ENCODE measurements around the gene ACER3.
"Not testable (repeated sequence)": the region's sequence is repeated elsewhere in the genome, so short reads cannot be mapped to it uniquely, and the experiment has no call there.

ACER3 gene

DNA sequence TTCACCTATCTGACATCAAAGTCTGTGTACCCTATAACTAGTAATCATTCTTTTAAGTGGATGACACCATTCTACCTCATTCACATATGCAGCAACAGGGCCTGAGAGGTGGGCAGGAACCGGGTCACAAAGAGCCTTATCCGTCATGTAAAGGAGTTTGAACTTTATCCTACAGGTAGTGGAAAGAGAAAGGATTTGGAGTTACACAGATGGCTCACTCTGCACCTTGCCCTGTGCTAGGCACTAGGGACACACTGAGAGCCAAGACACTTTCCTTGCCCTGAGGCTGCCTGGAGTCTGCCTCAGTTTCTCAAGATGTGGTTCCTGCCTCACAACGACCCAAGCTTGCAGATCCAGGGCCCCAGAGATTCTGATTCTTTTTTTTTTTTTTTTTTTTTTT lies 14.3 kb upstream of the ACER3 start:
- no peak for TF ChIP-seq Cebpa-rat (IDR thresholded peaks at IDR 0.05)
- no peak overlapping the region for H3K4me2 ChIP-seq
- no peaks in the 10 kb centered on the region for H4K20me1 ChIP-seq
- H3K4me1 ChIP-seq = no peaks in the 10 kb centered on the region
- no peak overlapping the region for H3K9ac ChIP-seq
- H3K27me3 ChIP-seq = no peaks in the 10 kb centered on the region
- H3K9me3 ChIP-seq = no peaks in the 10 kb centered on the region
- no peak overlapping the region for H3K27ac ChIP-seq
- no peak overlapping the region for H3K4me3 ChIP-seq
- no peaks in the 10 kb centered on the region for H3K36me3 ChIP-seq

DNA sequence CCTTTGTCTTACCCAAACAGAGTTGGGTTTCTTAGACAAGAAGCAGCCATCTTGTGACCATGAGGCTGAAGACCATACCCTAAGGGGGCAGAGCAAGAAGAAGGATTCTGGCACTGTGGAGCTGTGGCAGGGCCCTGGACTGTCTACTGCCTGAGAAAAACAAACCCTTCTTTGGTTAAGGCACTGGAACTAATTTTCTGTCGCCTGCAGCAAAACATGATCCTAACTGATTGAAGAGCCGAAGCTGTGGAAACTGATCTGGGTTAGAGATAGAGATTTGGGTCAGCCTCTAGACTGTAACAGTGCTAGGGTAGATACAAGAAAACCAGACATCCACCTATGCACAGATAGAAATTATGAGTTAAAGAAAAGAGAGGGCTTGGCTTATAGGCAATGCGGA lies 11.3 kb upstream of the ACER3 start:
- H3K27me3 ChIP-seq = no peaks in the 10 kb centered on the region
- no peak for TF ChIP-seq Cebpa-rat (IDR thresholded peaks at IDR 0.05)
- H3K4me1 ChIP-seq = no peaks in the 10 kb centered on the region
- H3K4me2 ChIP-seq = no peak overlapping the region
- no peak overlapping the region for H3K27ac ChIP-seq
- no peak overlapping the region for H3K4me3 ChIP-seq
- H4K20me1 ChIP-seq = no peaks in the 10 kb centered on the region
- H3K9me3 ChIP-seq = no peaks in the 10 kb centered on the region
- H3K9ac ChIP-seq = no peak overlapping the region
- no peaks in the 10 kb centered on the region for H3K36me3 ChIP-seq

DNA sequence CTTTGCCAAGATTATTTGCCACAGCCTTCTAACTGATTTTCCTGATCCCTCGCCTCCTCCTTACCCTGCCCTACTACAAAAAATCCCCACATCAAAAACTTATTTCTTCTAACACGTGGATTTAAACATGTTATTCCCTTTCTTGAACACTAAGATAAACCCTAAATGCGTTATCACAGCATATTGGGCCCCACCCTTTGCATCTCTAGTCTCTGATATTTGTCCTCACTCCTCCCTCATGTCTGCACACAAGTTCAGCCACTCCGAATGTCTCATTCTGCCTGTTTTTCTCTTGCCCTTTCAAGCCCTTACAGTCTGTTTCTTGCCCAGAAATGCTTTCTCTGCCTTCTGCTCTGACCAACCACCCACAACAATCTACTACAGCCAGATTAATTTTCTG lies 10.6 kb upstream of the ACER3 start:
- Histone ChIP-seq H3K9me3 (no peaks in the 10 kb centered on the region), H3K4me2 (no peak overlapping the region), H3K4me3 (no peak overlapping the region), H3K9ac (no peak overlapping the region), H4K20me1 (no peaks in the 10 kb centered on the region), H3K27ac (no peak overlapping the region), H3K27me3 (no peaks in the 10 kb centered on the region), H3K36me3 (no peaks in the 10 kb centered on the region), H3K4me1 (no peaks in the 10 kb centered on the region)
- no peak for TF ChIP-seq Cebpa-rat (IDR thresholded peaks at IDR 0.05)

DNA sequence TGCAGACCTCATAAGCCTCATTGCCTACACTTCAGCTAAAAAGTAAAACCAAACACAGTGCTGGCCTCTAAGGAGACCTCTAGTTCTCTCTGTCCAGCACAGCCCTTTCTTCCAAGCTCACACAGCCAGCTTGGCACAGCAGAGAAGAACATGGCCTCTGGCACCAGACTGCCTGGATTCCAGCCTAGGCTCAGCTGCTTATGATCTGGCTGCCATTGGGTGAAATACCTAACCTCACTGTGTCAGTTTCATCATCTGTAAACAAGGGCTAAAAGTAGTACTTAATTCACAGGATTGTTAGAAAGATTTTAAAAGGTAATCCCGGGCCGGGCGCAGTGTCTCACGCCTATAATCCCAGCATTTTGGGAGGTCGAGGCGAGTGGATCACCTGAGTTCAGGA lies 9.9 kb upstream of the ACER3 start:
- Histone ChIP-seq H3K36me3 (no peaks in the 10 kb centered on the region), H4K20me1 (no peaks in the 10 kb centered on the region), H3K9me3 (no peaks in the 10 kb centered on the region), H3K27me3 (no peaks in the 10 kb centered on the region), H3K4me3 (no peak overlapping the region), H3K27ac (no peak overlapping the region), H3K4me2 (no peak overlapping the region), H3K4me1 (0 out of 2 replicates have a peak, but pooled peaks cover 2% of the 10 kb centered on the region), H3K9ac (no peak overlapping the region)
- no peak for TF ChIP-seq Cebpa-rat (IDR thresholded peaks at IDR 0.05)

DNA sequence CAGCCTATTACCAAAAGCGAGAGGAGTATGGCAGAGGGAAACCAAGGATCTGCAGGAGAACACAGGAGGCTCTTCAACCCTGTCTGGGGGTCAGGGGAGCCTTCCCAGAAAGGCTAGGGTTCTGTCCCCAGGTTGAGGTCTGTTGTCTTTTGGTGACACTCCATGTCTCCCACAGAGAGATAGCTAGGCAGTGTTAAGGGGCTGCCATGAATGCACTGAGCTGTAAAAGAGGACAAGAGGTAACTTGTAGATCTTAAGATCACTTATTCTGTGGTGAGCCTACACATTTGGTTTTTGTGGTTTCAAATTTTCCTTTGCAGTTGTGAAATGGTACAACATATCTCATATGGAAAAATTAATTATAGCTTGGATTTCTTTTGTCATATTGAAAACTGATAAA lies 6.0 kb upstream of the ACER3 start:
- Histone ChIP-seq H4K20me1 (no peaks in the 10 kb centered on the region), H3K4me2 (no peak overlapping the region), H3K4me1 (0 out of 2 replicates have a peak, but pooled peaks cover 8% of the 10 kb centered on the region), H3K36me3 (no peaks in the 10 kb centered on the region), H3K4me3 (no peak overlapping the region), H3K27me3 (no peaks in the 10 kb centered on the region), H3K9ac (no peak overlapping the region), H3K27ac (no peak overlapping the region), H3K9me3 (no peaks in the 10 kb centered on the region)
- no peak for TF ChIP-seq Cebpa-rat (IDR thresholded peaks at IDR 0.05)

DNA sequence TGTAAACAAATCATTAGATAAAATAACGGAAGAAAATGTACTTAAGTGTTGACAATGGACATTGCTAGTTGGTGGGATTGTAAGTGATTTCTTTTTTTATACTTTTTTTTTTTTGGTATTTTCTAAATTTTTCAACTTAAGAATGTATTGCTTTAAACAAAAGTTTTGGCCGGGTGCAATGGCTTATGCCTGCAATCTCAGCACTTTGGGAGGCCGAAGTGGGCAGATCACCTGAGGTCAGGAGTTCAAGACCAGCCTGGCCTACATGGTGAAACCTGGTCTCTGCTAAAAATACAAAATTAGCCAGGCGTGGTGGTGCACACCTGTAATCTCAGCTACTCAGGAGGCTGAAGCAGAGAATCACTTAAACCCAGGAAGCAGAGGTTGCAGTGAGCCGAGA lies 5.0 kb upstream of the ACER3 start:
- not testable (repeated sequence) for H3K27ac ChIP-seq, H3K36me3 ChIP-seq, H3K27me3 ChIP-seq, H3K9me3 ChIP-seq, H3K9ac ChIP-seq, H3K4me3 ChIP-seq, H4K20me1 ChIP-seq, H3K4me2 ChIP-seq
- H3K4me1 ChIP-seq = peaks cover 14% of the 10 kb centered on the region

DNA sequence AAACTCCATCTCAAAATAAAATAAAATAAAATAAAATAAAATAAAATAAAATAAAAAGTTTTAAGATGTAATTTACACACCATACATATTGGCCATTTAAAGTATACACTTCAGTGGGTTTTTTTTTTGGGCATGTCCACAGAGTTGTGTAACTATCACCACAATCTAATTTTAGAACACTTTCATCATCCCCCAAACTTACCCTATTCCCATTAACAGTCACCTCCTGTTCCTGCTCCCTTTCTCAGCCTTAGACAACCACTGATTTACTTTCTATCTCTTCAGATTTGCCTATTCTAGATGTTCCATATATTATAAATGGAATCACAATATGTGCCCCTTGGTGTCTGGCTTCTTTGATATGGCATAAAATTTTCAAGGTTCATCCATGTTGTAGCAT lies 4.6 kb upstream of the ACER3 start:
- Histone ChIP-seq H3K36me3 (no peaks in the 10 kb centered on the region), H3K27me3 (no peaks in the 10 kb centered on the region), H3K4me3 (no peak overlapping the region), H4K20me1 (no peaks in the 10 kb centered on the region), H3K4me1 (peaks cover 14% of the 10 kb centered on the region), H3K27ac (no peak overlapping the region), H3K9ac (no peak overlapping the region), H3K4me2 (no peak overlapping the region), H3K9me3 (no peaks in the 10 kb centered on the region)
- no peak for TF ChIP-seq Cebpa-rat (IDR thresholded peaks at IDR 0.05)

DNA sequence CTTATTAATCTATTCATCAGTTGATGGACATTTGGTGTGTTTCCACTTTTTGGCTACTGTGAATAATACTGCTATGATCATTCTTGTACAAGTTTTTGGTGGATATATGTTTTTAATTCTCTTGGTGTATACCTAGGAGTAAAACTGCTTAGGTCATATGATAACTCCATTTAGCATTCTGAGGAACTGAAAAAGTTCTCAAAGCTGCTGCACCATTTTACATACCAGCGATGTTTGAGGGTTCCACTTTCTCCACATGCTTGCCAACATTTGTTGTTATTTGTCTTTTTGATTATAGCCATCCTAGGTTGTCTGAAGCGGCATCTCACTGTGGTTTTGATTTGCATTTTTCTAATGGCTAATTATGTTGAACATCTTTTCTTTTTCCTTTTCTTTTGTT lies 4.1 kb upstream of the ACER3 start:
- Histone ChIP-seq H4K20me1 (no peaks in the 10 kb centered on the region), H3K4me3 (no peak overlapping the region), H3K27me3 (no peaks in the 10 kb centered on the region), H3K9ac (no peak overlapping the region), H3K4me1 (peaks cover 18% of the 10 kb centered on the region), H3K4me2 (no peak overlapping the region), H3K9me3 (no peaks in the 10 kb centered on the region), H3K36me3 (no peaks in the 10 kb centered on the region), H3K27ac (no peak overlapping the region)
- no peak for TF ChIP-seq Cebpa-rat (IDR thresholded peaks at IDR 0.05)

DNA sequence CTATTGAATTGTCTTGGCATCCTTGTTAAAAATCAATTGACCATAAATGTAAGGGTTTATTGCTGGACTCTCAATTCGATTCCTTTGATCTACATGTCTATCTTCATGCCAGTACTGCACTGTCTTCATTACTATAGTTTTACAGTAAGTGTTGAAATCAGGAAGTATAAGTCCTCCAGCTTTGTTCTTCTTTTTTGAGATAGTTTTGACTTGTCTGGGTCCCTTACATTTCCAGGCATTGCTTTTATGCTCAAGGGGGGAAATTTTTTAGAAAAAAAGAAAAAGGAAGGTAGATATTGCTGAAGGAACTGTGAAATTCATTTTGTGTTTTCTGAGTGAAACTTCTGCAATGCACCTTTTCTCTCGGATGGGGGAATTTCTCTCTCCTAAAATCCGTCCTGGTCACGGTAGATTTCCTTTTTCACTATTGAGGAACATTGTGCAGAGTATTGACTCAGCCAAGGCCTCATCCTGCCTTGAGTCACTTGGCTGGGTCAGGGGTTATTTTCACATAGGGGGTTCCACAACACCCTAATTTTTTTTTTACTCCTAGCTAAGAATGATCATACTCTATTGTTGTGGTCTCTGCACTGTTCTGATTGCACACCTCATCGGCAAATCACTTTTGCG lies 2.8 kb upstream of the ACER3 start:
- Histone ChIP-seq H3K27ac (no peak overlapping the region), H3K4me1 (peaks cover 27% of the 10 kb centered on the region), H3K4me3 (no peak overlapping the region), H3K9ac (no peak overlapping the region), H3K9me3 (no peaks in the 10 kb centered on the region), H3K27me3 (no peaks in the 10 kb centered on the region), H3K36me3 (no peaks in the 10 kb centered on the region), H4K20me1 (no peaks in the 10 kb centered on the region), H3K4me2 (no peak overlapping the region)
- no peak for TF ChIP-seq Cebpa-rat (IDR thresholded peaks at IDR 0.05)

DNA sequence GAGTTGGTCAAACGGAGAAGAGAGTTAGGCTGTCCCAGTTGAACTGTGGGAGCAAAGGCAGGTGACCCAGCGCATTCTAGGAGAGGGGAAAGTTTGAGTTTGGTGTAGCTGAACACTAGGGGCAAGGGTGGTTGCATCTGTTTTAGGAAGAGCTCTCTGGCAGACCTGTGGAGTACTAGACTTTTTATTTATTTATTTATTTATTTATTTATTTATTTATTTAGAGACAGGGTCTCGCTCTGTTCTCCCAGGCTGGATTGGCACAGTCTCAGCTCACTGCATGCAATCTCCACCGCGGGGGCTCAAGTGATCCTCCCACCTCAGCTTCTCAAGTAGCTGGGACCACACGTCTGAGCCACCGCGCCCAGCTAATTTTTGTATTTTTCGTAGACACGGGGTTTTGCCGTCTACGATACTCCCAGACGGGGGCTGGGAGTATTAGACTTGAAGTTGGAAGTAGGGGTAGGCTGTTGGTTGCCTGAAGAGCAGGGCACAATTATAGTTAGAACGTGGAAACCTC lies 950 bp upstream of the ACER3 start:
- no peak for TF ChIP-seq Cebpa-rat (IDR thresholded peaks at IDR 0.05)
- Histone ChIP-seq H3K4me2 (peak overlapping the region; percentile 93), H4K20me1 (no peaks in the 10 kb centered on the region), H3K4me1 (peaks cover 27% of the 10 kb centered on the region), H3K36me3 (no peaks in the 10 kb centered on the region), H3K27ac (no peak overlapping the region), H3K9me3 (no peaks in the 10 kb centered on the region), H3K9ac (no peak overlapping the region), H3K27me3 (no peaks in the 10 kb centered on the region), H3K4me3 (no peak overlapping the region; the same call in 1 of the 2 replicates)

DNA sequence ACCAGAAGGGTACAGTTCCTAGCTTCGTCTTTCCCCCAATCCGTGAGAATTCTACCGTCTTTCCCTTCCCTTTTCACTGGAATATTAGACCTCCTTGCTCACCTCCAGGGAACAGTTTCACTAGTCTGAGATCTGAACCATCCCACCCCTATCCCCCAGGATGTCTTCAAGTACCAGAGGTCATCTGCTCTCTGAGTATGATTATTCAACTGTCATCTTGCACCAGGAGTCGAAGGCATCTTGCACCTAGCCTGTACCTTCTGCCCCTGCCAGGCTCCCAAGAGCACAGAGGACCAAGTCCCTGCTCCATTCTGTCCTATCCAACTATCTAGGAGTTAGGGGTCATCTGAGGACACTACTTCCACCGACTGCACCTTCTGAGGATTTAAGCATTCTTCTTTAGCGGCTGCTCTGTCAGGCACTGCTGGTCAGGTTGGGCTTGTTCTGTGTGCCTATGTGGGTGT lies 804 bp downstream of the ACER3 start:
- H3K4me1 ChIP-seq = peaks cover 20% of the 10 kb centered on the region
- H3K27ac ChIP-seq = peak overlapping the region; percentile 87
- no peak for TF ChIP-seq Cebpa-rat (IDR thresholded peaks at IDR 0.05)
- H3K9ac ChIP-seq = peak overlapping the region; percentile 91
- no peaks in the 10 kb centered on the region for H4K20me1 ChIP-seq
- 0 out of 2 replicates have a peak, but pooled peaks cover 1% of the 10 kb centered on the region for H3K36me3 ChIP-seq
- no peaks in the 10 kb centered on the region for H3K27me3 ChIP-seq
- no peaks in the 10 kb centered on the region for H3K9me3 ChIP-seq
- peak overlapping the region; percentile 93 for H3K4me2 ChIP-seq
- H3K4me3 ChIP-seq = peak overlapping the region; percentile 90

DNA sequence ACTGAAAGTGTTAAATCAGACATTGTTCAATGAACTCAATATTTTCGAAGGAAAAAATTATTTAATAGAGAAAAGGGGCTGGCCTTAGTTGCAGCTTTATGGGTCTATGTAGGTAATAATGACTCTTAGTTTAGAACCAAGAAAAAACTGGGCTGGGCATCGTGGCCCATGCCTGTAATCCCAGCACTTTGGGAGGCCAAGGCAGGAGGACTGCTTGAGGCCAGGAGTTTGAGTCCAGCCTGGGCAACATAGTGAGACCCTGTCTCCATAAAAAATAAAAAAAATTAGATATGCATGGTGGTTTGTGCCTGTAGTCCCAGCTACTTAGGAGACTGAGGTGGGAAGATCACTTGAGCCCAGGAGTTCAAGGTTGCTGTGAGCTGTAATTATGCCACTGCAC lies 2.1 kb downstream of the ACER3 start:
- H3K4me2 ChIP-seq = not testable (repeated sequence)

More for the DNA sequence above, 2.1 kb downstream of the ACER3 start:
- not testable (repeated sequence) for H3K9ac ChIP-seq, H3K27ac ChIP-seq, H4K20me1 ChIP-seq, H3K36me3 ChIP-seq, H3K27me3 ChIP-seq, H3K9me3 ChIP-seq, H3K4me3 ChIP-seq
- H3K4me1 ChIP-seq = peaks cover 20% of the 10 kb centered on the region
